GM21737 (cell line): ENCODE results near the gene ARHGAP10.
"Not testable (repeated sequence)": the region's sequence is repeated elsewhere in the genome, so short reads cannot be mapped to it uniquely, and the experiment has no call there.

Experiments
- ATAC-seq: cut with Tn5 transposase; IDR thresholded peaks from one replicate; pipeline ENCODE4 v1.9.1; 2021; ENCODE audit warnings: mild to moderate bottlenecking, moderate library complexity; ENCODE audit not compliant: unreplicated experiment

The ARHGAP10 gene

GRCh38 chr4:147791341-147791740 lies 59.5 kb downstream of the ARHGAP10 start:
- no peak for ATAC-seq

- no peak for ATAC-seq
These were observed 60.0 kb downstream of the ARHGAP10 start for GRCh38 chr4:147791865-147792264.

- peak; percentile 30 for ATAC-seq
These were observed 61.9 kb downstream of the ARHGAP10 start for GRCh38 chr4:147793569-147794313.

GRCh38 chr4:147794314-147794680 lies 62.4 kb downstream of the ARHGAP10 start:
- peak; percentile 7 for ATAC-seq

- peak; percentile 70 for ATAC-seq
These were observed 63.0 kb downstream of the ARHGAP10 start for GRCh38 chr4:147794787-147795413.

GRCh38 chr4:147799057-147799456 lies 67.2 kb downstream of the ARHGAP10 start:
- not testable (repeated sequence) for ATAC-seq

DNA sequence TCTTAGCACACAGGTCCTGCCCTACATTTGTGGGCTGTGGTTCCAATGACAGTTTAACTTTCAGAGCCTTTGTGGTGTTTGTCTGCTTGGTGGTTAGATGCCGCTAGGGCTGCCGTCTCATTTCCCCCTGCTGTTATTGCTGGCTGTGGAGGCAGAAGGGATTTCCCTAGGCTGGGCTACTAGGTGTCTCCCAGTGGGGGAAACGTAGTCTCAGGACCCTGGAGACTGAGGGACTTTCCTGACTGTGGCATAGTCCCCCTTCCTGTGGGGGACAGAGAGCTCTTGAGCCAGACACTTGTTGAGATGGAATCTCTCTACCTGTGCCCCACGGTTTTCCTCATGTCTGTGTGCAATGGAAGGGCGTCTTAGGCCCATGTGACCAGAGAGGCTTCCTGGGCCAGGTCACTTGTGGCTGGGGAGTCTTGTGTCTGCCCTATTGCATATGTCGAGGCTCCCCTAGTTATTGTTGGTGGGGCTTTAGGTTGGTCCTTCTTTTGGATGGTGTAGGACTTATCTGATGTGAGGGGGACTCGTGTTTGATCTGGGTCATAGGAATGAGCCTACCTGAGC lies 68.2 kb downstream of the ARHGAP10 start:
- ATAC-seq, result peak; percentile 98

GRCh38 chr4:147801820-147802219 lies 69.9 kb downstream of the ARHGAP10 start:
- ATAC-seq, result no peak

GRCh38 chr4:147802346-147802745 lies 70.5 kb downstream of the ARHGAP10 start:
- no peak for ATAC-seq

GRCh38 chr4:147805946-147806345 lies 74.1 kb downstream of the ARHGAP10 start:
- no peak for ATAC-seq

- ATAC-seq, result no peak
These were observed 76.6 kb downstream of the ARHGAP10 start for GRCh38 chr4:147808447-147808846.

DNA sequence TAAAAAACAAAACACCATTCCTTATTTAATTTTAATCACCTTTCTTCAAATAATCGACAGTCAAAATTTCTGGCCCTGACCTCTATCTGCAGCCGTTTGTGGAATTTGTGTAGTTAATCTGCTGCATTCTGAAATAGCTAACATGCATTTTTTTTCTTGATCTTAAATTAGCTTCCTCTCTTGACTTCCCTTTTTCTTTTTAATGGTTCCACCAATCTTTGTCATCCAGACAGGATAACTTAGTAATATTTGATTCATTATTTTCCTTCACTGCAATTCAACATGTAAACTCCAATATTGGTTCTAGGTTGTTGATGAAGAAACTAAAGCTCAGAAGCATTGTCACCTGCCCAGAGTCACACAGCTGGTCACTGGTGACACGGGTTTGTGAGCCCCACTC lies 77.3 kb downstream of the ARHGAP10 start:
- ATAC-seq, result no peak

- ATAC-seq, result no peak
These were observed 80.0 kb downstream of the ARHGAP10 start for GRCh38 chr4:147811878-147812277.

- no peak for ATAC-seq
These were observed 81.4 kb downstream of the ARHGAP10 start for GRCh38 chr4:147813109-147813773.

DNA sequence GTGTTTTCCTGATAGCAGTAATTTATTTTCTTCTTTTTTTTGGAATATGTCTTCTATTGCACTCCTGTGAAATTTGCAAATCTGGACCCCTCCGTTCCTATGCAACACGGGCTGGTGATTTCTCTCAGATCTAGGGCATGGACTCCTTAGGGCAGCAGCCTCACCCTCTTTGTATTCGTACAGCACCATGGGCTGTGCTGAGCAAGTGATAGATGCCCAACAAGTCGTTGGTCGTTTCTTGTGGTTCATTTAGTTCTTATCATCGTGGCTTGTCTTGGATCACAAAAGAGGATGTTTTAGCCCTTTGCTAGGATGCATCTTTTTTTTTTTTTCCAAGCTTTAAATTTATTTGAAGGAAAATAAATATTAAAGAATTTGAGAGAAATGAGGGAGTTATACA lies 82.1 kb downstream of the ARHGAP10 start:
- no peak for ATAC-seq

GRCh38 chr4:147814376-147814775 lies 82.5 kb downstream of the ARHGAP10 start:
- ATAC-seq, result no peak

- no peak for ATAC-seq
These were observed 83.9 kb downstream of the ARHGAP10 start for GRCh38 chr4:147815741-147816140.

DNA sequence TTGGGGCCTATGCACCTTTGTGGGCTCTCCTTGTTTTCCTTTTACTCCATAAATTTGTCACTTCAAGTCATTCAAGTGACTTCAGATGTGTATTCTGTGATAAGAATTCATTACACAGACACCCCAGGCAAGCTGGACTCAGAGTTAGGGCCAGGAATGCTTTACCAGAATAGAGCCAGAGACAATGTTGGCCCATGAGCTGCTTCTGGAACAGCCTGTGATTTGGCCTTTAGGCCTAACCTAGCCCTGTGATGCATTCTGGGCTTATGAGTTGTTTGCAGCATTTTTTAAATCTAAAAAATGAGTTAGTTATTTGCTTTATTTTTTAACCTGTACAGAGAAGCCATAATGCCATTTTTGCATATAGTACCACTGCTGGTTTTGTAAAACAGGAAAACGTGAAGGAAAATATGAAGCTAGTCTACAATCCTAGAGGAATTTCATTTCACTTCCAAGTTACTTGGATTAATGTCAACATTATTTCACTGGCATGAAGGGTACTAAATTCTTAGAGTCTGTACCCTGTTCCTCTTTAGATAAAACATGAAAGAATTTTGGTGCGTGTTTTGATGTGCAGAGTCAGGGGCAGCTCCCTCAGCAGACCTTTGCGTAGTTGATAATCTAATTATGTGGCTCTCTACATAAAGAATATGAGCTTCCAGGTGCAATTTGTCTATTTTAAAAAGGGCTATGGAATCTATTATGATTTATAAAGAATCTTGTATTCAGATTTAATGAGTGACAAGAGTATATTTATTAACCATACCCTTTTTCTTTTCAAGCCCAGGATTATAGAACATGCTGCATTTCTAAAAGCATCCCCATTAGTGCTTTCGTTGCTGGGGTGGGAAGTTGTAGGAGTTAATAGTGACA lies 84.7 kb downstream of the ARHGAP10 start:
- no peak for ATAC-seq

- no peak for ATAC-seq
These were observed 89.1 kb downstream of the ARHGAP10 start for GRCh38 chr4:147820975-147821374.

DNA sequence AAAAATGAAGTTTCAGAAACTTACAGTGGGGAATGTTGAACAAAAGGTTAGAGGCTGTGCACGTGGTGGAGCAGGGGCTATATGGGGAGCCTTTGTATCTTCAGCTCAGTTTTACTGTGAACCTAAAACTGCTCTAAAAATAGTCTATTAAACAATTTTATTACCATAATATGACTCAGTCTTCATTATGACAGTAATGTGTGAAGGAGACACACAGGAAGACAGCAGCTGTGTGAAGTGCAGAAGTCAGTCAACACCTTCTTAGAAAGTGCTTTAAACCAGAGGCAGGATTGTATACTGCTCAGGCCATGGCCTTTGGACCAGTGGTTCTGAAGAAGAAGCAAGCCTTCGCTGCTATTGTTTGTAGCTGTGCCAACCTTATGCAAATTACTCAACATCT lies 89.7 kb downstream of the ARHGAP10 start:
- ATAC-seq, result no peak

GRCh38 chr4:147822128-147822527 lies 90.2 kb downstream of the ARHGAP10 start:
- ATAC-seq, result no peak
